ENCODE data around the gene C12orf54.
"Not testable (repeated sequence)": the region's sequence is repeated elsewhere in the genome, so short reads cannot be mapped to it uniquely, and the experiment has no call there.

Gene C12orf54

DNA sequence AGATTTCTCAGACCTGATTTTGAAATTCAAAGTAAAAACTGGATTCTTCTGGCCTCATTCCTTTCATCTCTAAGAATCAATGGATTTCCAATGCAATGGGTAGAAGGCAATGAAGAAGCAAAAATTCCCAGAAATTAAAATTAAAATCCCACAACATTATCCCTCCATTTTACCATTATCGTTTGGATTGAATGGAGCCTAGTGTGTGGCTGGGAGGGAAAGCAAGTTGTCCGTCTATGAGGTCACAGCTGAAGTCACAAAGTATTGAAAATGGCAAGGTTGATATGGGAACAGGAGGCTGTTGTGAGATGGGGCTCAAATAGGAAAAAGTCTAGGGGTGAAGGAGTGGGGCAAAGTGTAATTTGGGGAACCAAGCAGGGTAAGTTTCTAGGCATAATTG, at the start of gene C12orf54:
Gene C12orf54 (plus strand): TSS at position 301 of the 400 bp plus-strand sequence. CDS start 799 bp downstream, outside the sequence.
- Histone ChIP-seq H4K20me1 (ENCODE audit: insufficient read depth, low read length, poor library complexity, severe bottlenecking) (no peaks in the 10 kb centered on the region), H3K27me3 (ENCODE audit: insufficient read depth, low read length, poor library complexity, severe bottlenecking) (no peaks in the 10 kb centered on the region), H3K36me3 (ENCODE audit: insufficient read depth, low read length) (no peaks in the 10 kb centered on the region), H3K9ac (ENCODE audit: low read depth, low read length, poor library complexity, severe bottlenecking) (no peak within 1 kb of the TSS), H2AFZ (ENCODE audit: low read length) (no peak within 1 kb of the TSS), H3K4me3 (ENCODE audit: low read length, poor library complexity, severe bottlenecking) (no peak within 1 kb of the TSS), H3K4me1 (ENCODE audit: insufficient read depth, low read length, poor library complexity, severe bottlenecking) (no peaks in the 10 kb centered on the region), H3K79me2 (ENCODE audit: insufficient read depth, low read length) (no peaks in the 10 kb centered on the region), H3F3A (ENCODE audit: low read depth) (no peaks in the 10 kb centered on the region), H3K4me2 (ENCODE audit: low read depth, low read length, poor library complexity, severe bottlenecking) (no peak within 1 kb of the TSS), H3K9me3 (ENCODE audit: insufficient read depth, low read depth, low read length) (no peaks in the 10 kb centered on the region), H3K9me2 (replicated peaks; ENCODE audit: low read depth, low read length) (no peaks in the 10 kb centered on the region)
- no peak for TF ChIP-seq EZH2phosphoT487 (IDR thresholded peaks at IDR 0.05; ENCODE audit: borderline replicate concordance)
- TF ChIP-seq, protein P1, sequence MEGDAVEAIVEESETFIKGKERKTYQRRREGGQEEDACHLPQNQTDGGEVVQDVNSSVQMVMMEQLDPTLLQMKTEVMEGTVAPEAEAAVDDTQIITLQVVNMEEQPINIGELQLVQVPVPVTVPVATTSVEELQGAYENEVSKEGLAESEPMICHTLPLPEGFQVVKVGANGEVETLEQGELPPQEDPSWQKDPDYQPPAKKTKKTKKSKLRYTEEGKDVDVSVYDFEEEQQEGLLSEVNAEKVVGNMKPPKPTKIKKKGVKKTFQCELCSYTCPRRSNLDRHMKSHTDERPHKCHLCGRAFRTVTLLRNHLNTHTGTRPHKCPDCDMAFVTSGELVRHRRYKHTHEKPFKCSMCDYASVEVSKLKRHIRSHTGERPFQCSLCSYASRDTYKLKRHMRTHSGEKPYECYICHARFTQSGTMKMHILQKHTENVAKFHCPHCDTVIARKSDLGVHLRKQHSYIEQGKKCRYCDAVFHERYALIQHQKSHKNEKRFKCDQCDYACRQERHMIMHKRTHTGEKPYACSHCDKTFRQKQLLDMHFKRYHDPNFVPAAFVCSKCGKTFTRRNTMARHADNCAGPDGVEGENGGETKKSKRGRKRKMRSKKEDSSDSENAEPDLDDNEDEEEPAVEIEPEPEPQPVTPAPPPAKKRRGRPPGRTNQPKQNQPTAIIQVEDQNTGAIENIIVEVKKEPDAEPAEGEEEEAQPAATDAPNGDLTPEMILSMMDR (conservative IDR thresholded peaks at IDR 0.05; ENCODE audit: low read length): no peak

DNA sequence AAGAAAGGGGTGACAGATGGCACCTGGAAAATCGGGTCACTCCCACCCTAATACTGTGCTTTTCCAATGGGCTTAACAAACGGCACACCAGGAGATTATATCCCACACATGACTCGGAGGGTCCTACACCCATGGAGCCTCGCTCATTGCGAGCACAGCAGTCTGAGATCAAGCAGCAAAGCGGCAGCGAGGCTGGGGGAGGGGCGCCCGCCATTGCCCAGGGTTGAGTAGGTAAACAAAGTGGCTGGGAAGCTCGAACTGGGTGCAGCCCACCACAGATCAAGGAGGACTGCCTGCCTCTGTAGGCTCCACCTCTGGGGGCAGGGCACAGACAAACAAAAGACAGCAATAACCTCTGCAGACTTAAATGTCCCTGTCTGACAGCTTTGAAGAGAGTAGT, 48.3 kb upstream of the C12orf54 start:
- not testable (repeated sequence) for H3K4me1 ChIP-seq (ENCODE audit: insufficient read depth, low read length, poor library complexity, severe bottlenecking); H3K9me2 ChIP-seq (replicated peaks; ENCODE audit: low read depth, low read length); H3K36me3 ChIP-seq (ENCODE audit: insufficient read depth, low read length); H3K9ac ChIP-seq (ENCODE audit: low read depth, low read length, poor library complexity, severe bottlenecking); H3K4me2 ChIP-seq (ENCODE audit: low read depth, low read length, poor library complexity, severe bottlenecking); H3K4me3 ChIP-seq (ENCODE audit: low read length, poor library complexity, severe bottlenecking); H4K20me1 ChIP-seq (ENCODE audit: insufficient read depth, low read length, poor library complexity, severe bottlenecking); H3K9me3 ChIP-seq (ENCODE audit: insufficient read depth, low read depth, low read length); H3F3A ChIP-seq (ENCODE audit: low read depth); H2AFZ ChIP-seq (ENCODE audit: low read length); H3K27me3 ChIP-seq (ENCODE audit: insufficient read depth, low read length, poor library complexity, severe bottlenecking); H3K79me2 ChIP-seq (ENCODE audit: insufficient read depth, low read length)

DNA sequence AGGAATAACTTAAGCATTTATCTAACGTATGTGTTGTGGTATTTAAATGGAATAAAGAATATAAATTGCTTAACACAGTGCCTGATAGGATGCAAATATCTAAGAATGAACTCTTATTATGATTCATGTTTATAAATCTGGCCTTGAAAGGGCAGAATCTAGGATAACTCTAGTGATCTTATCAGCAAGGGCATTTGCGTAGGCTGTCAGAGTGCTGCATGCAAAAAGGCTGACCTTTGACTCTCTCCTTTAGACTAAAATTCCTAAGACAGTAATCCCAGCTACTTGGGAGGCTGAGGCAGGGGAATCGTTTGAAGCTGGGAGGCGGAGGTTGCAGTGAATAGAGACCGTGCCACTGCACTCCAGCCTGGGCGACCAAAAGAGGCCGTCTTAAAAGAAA, 41.2 kb upstream of the C12orf54 start:
- no peaks in the 10 kb centered on the region for H3F3A ChIP-seq (ENCODE audit: low read depth)
- no peaks in the 10 kb centered on the region for H3K4me1 ChIP-seq (ENCODE audit: insufficient read depth, low read length, poor library complexity, severe bottlenecking)
- H3K4me3 ChIP-seq (ENCODE audit: low read length, poor library complexity, severe bottlenecking): no peak overlapping the region
- H3K4me2 ChIP-seq (ENCODE audit: low read depth, low read length, poor library complexity, severe bottlenecking): no peak overlapping the region
- H3K27me3 ChIP-seq (ENCODE audit: insufficient read depth, low read length, poor library complexity, severe bottlenecking): no peaks in the 10 kb centered on the region
- H2AFZ ChIP-seq (ENCODE audit: low read length): no peak overlapping the region
- no peak overlapping the region for H3K9ac ChIP-seq (ENCODE audit: low read depth, low read length, poor library complexity, severe bottlenecking)
- H3K79me2 ChIP-seq (ENCODE audit: insufficient read depth, low read length): no peaks in the 10 kb centered on the region
- H3K36me3 ChIP-seq (ENCODE audit: insufficient read depth, low read length): no peaks in the 10 kb centered on the region
- H3K9me2 ChIP-seq (replicated peaks; ENCODE audit: low read depth, low read length): no peaks in the 10 kb centered on the region
- H3K9me3 ChIP-seq (ENCODE audit: insufficient read depth, low read depth, low read length): no peaks in the 10 kb centered on the region
- TF ChIP-seq, protein P1 (conservative IDR thresholded peaks at IDR 0.05; ENCODE audit: low read length): no peak
- no peak for TF ChIP-seq EZH2phosphoT487 (IDR thresholded peaks at IDR 0.05; ENCODE audit: borderline replicate concordance)
- no peaks in the 10 kb centered on the region for H4K20me1 ChIP-seq (ENCODE audit: insufficient read depth, low read length, poor library complexity, severe bottlenecking)

DNA sequence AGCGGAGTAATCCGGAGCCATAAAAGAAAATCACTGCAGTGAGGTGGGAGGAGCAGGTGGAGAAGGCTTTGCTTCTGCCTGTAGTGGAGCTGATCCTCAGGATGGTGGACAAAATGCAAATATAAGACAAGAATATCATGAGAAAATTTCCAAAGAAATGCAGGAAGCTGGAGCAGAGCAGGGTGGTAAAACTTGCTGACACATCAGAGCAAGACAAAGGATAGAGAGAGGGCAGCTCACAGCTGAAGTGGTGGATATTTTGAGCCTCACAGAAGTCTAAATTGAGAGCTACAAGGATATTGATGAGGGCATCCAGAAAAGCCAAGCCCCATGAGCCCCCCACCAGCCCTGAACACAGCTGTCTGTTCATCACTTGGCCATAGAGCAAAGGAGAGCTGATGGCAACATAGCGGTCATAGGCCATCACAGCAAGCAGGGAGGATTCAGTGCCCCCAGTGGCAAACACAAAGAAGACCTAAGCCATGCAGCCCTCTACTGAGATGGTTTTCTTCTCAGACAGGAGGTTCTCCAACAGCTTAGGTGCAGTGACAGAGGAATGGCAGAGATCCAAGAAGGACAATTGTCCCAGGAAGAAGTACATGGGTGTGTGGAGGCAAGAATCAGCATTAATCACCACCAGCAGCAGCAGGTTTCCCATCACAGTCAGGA, 40.0 kb upstream of the C12orf54 start:
- no peak overlapping the region for H3K9ac ChIP-seq (ENCODE audit: low read depth, low read length, poor library complexity, severe bottlenecking)
- H3K9me3 ChIP-seq (ENCODE audit: insufficient read depth, low read depth, low read length): no peaks in the 10 kb centered on the region
- no peak overlapping the region for H2AFZ ChIP-seq (ENCODE audit: low read length)
- H3K36me3 ChIP-seq (ENCODE audit: insufficient read depth, low read length): no peaks in the 10 kb centered on the region
- H3K4me2 ChIP-seq (ENCODE audit: low read depth, low read length, poor library complexity, severe bottlenecking): no peak overlapping the region
- no peaks in the 10 kb centered on the region for H4K20me1 ChIP-seq (ENCODE audit: insufficient read depth, low read length, poor library complexity, severe bottlenecking)
- H3F3A ChIP-seq (ENCODE audit: low read depth): no peaks in the 10 kb centered on the region
- H3K4me3 ChIP-seq (ENCODE audit: low read length, poor library complexity, severe bottlenecking): no peak overlapping the region
- H3K4me1 ChIP-seq (ENCODE audit: insufficient read depth, low read length, poor library complexity, severe bottlenecking): no peaks in the 10 kb centered on the region
- no peaks in the 10 kb centered on the region for H3K9me2 ChIP-seq (replicated peaks; ENCODE audit: low read depth, low read length)
- H3K27me3 ChIP-seq (ENCODE audit: insufficient read depth, low read length, poor library complexity, severe bottlenecking): no peaks in the 10 kb centered on the region
- no peak for TF ChIP-seq EZH2phosphoT487 (IDR thresholded peaks at IDR 0.05; ENCODE audit: borderline replicate concordance)
- TF ChIP-seq, protein P1 (conservative IDR thresholded peaks at IDR 0.05; ENCODE audit: low read length): peak; percentile 54
- H3K79me2 ChIP-seq (ENCODE audit: insufficient read depth, low read length): no peaks in the 10 kb centered on the region
